ENCODE measurements around the gene METTL23.
"Not testable (repeated sequence)": the region's sequence is repeated elsewhere in the genome, so short reads cannot be mapped to it uniquely, and the experiment has no call there.

The METTL23 gene

DNA sequence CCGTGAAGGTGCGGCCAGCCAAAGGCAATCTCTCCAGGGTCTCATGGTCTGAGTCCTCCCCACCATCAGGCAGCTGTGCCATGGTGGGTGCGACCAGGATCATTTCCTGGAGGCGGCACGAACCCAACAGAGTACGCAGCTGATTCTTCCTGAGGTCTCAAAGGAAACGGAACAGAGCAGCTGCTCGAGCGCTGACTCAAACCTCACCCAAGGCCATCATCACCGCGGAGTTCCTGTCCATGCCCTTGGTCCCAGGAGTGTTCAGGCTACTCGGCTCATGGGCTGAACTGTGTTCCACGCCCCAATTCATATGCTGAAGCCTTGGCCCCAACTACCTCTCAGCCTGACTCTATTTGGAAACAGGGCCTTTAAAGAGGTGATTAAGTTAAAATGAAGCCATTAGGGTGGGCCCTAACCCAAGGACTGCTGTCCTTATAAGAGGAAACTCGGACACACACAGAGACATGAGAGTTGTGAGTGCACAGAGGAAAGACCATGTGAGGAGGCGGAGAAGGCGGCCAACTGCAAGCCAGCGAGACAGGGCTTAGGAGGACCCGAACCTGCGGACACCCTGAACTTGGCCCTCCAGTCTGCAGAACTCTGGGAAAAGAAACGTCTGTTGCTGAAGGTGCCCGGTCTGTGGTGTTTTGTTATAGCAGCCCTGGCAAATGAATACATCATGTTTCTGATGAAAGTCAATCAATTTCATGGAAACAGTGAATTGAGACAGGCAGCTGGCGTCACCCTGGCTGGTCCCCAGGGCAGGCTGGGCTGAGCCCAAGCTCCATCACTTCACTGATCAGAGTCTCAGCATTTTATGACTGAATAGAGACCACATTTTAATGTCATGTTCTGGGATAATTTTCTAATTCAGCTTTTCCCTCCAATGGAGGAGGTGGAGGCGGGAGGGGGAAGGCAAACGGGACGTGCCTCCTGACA lies 29.6 kb upstream of the METTL23 start:
- H3K4me2 ChIP-seq (ENCODE audit: low read length, poor library complexity, severe bottlenecking) = no peak overlapping the region
- H4K8ac ChIP-seq (ENCODE audit: low read length) = no peak overlapping the region
- 75% methylated on average over 24 of the region's 25 CpGs for WGBS

DNA sequence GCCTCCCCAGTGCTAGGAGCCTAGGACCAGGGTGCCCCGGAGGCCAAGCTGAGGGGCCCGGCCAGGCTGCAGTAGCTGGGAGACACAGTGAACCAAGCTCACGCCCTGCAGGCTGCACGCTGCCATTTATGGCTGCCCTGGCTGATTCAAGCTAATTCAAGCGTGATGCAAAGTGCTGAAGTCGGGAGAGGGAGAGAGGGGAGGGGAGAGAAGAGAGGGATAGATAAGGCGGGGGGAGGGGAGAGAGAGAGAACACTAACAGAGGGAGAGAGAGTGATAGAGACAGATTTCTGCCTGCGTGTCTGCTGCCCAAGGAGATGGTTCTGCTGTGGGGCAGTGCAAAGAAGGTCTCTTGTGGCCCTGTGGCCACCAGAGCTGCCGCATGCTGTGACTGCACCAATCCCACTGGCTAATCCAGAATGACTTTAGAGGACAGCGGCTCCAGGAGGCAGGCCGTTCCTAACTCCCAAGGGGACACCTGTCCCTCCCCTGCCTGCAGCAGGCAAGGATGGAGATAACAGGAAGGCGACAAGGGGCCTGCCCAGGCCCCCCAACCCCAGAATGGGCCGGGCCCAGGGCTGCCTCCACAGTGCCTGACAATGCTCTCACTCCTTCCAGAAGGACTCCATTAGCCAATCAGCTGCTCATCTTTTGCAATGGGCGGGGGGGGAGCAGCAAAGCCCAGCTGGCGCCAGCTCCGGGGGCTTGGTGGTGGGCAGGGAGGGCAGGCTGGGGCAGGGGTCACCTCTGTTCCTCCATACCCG lies 28.8 kb upstream of the METTL23 start:
- peak overlapping the region; percentile 69 for H3K9ac ChIP-seq (ENCODE audit: low read length)
- H4K8ac ChIP-seq (ENCODE audit: low read length) = peak overlapping the region; percentile 41
- peak overlapping the region in 1 of 2 experiments; percentile 32 for H3K4me3 ChIP-seq (ENCODE audit: insufficient read depth in 1 of 2, low read depth in 1 of 2, low read length in 2 of 2)
- H2BK12ac ChIP-seq (ENCODE audit: low read length in 2 of 2) = peak overlapping the region in 1 of 2 experiments; percentile 26
- peak overlapping the region in 1 of 2 experiments; percentile 44 for H3K18ac ChIP-seq (ENCODE audit: low read depth in 1 of 2, low read length in 2 of 2)
- peaks cover 62% of the 10 kb centered on the region for H3K4me1 ChIP-seq (ENCODE audit: control insufficient read depth, insufficient read depth, low read depth, low read length)
- no peak overlapping the region for H3K4me2 ChIP-seq (ENCODE audit: low read length, poor library complexity, severe bottlenecking)
- H3K27ac ChIP-seq (ENCODE audit: low read length, poor library complexity, severe bottlenecking) = peak overlapping the region; percentile 47
- no peak overlapping the region for H2BK5ac ChIP-seq (ENCODE audit: low read depth, low read length, poor library complexity, severe bottlenecking)
- no peak overlapping the region for H2AFZ ChIP-seq (ENCODE audit: low read depth, low read length)
- no peaks in the 10 kb centered on the region for H3K9me3 ChIP-seq (ENCODE audit: control insufficient read depth, low read length)
- peak overlapping the region; percentile 29 to 36 for H3K4ac ChIP-seq (ENCODE audit: low read depth in 1 of 2, low read length in 2 of 2)
- DNase-seq = peak; percentile 77
- no peak overlapping the region for H2BK120ac ChIP-seq (ENCODE audit: low read depth, low read length)
- no peak overlapping the region for H3K23ac ChIP-seq (ENCODE audit: low read length in 2 of 2)
- no peak overlapping the region for H2BK15ac ChIP-seq (ENCODE audit: low read depth, poor library complexity, severe bottlenecking)
- peaks cover 0 to 6% of the 10 kb centered on the region in 2 experiments for H3K36me3 ChIP-seq (ENCODE audit: control insufficient read depth in 1 of 2, insufficient read depth in 2 of 2, low read depth in 1 of 2, low read length in 2 of 2)
- no peaks in the 10 kb centered on the region for H3K27me3 ChIP-seq (ENCODE audit: control insufficient read depth in 1 of 2, insufficient read depth in 1 of 2, low read length in 2 of 2)
- H4K91ac ChIP-seq (ENCODE audit: low read length) = peak overlapping the region; percentile 24
- WGBS = 43% methylated on average over 17 of the region's 17 CpGs
- H3K14ac ChIP-seq (ENCODE audit: low read length in 2 of 2) = peak overlapping the region in 1 of 2 experiments; percentile 30
- peaks cover 4% of the 10 kb centered on the region for H3K79me1 ChIP-seq (replicated peaks; ENCODE audit: low read length, poor library complexity, severe bottlenecking)
- peak overlapping the region; percentile 46 for H2AK5ac ChIP-seq (ENCODE audit: low read length, severe bottlenecking)

More for the DNA sequence above, 29.6 kb upstream of the METTL23 start:
- Histone ChIP-seq H3K4ac (ENCODE audit: low read depth in 1 of 2, low read length in 2 of 2) (peak overlapping the region in 1 of 2 experiments; percentile 36), H3K27me3 (ENCODE audit: control insufficient read depth in 1 of 2, insufficient read depth in 1 of 2, low read length in 2 of 2) (no peaks in the 10 kb centered on the region), H2BK120ac (ENCODE audit: low read depth, low read length) (no peak overlapping the region), H3K4me3 (ENCODE audit: insufficient read depth in 1 of 2, low read depth in 1 of 2, low read length in 2 of 2) (peak overlapping the region in 1 of 2 experiments; percentile 32), H3K14ac (ENCODE audit: low read length in 2 of 2) (peak overlapping the region in 1 of 2 experiments; percentile 35), H3K9me3 (ENCODE audit: control insufficient read depth, low read length) (no peaks in the 10 kb centered on the region), H4K91ac (ENCODE audit: low read length) (peak overlapping the region; percentile 59), H3K18ac (ENCODE audit: low read depth in 1 of 2, low read length in 2 of 2) (peak overlapping the region; percentile 6 to 55), H3K23ac (ENCODE audit: low read length in 2 of 2) (no peak overlapping the region), H3K36me3 (ENCODE audit: control insufficient read depth in 1 of 2, insufficient read depth in 2 of 2, low read depth in 1 of 2, low read length in 2 of 2) (peaks cover 0 to 4% of the 10 kb centered on the region in 2 experiments), H2BK5ac (ENCODE audit: low read depth, low read length, poor library complexity, severe bottlenecking) (peak overlapping the region; percentile 20), H2BK15ac (ENCODE audit: low read depth, poor library complexity, severe bottlenecking) (peak overlapping the region; percentile 1), H3K9ac (ENCODE audit: low read length) (peak overlapping the region; percentile 69), H2AFZ (ENCODE audit: low read depth, low read length) (no peak overlapping the region), H3K79me1 (replicated peaks; ENCODE audit: low read length, poor library complexity, severe bottlenecking) (peaks cover 4% of the 10 kb centered on the region), H2BK12ac (ENCODE audit: low read length in 2 of 2) (peak overlapping the region; percentile 1 to 45), H3K4me1 (ENCODE audit: control insufficient read depth, insufficient read depth, low read depth, low read length) (peaks cover 60% of the 10 kb centered on the region), H2AK5ac (ENCODE audit: low read length, severe bottlenecking) (peak overlapping the region; percentile 78), H3K27ac (ENCODE audit: low read length, poor library complexity, severe bottlenecking) (peak overlapping the region; percentile 47)
- DNase-seq = peak; percentile 63

DNA sequence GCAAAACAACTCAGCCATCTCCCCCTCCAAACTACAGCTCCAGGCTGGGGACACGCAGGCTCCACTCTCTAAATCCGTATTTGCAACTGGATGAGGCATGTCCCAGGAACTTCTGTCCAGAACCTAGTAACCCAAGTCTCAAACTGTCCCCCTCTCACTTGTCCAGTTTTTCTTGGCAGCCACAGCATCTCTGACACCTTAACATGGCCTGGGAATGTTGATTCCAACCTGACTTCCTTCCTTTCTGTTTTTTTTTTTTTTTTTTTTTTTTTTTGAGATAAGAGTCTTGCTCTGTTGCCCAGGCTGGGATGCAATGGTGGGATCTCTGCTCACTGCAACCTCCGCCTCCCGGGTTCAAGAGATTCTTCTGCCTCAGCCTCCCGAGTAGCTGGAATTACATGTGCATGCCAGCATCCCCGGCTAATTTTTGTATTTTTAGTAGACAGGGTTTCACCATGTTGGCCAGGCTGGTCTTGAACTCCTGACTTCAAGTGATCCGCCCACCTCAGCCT lies 28.1 kb upstream of the METTL23 start:
- H2AFZ ChIP-seq (ENCODE audit: low read depth, low read length); H3K14ac ChIP-seq (ENCODE audit: low read length in 2 of 2); H4K91ac ChIP-seq (ENCODE audit: low read length); H2BK120ac ChIP-seq (ENCODE audit: low read depth, low read length); H2BK5ac ChIP-seq (ENCODE audit: low read depth, low read length, poor library complexity, severe bottlenecking); H2BK15ac ChIP-seq (ENCODE audit: low read depth, poor library complexity, severe bottlenecking); H3K27ac ChIP-seq (ENCODE audit: low read length, poor library complexity, severe bottlenecking); H3K23ac ChIP-seq (ENCODE audit: low read length in 2 of 2); H3K9me3 ChIP-seq (ENCODE audit: control insufficient read depth, low read length); H3K27me3 ChIP-seq (ENCODE audit: control insufficient read depth in 1 of 2, insufficient read depth in 1 of 2, low read length in 2 of 2); DNase-seq; H3K4me2 ChIP-seq (ENCODE audit: low read length, poor library complexity, severe bottlenecking); H2BK12ac ChIP-seq (ENCODE audit: low read length in 2 of 2); H3K9ac ChIP-seq (ENCODE audit: low read length); H3K79me1 ChIP-seq (replicated peaks; ENCODE audit: low read length, poor library complexity, severe bottlenecking); H3K4me3 ChIP-seq (ENCODE audit: insufficient read depth in 1 of 2, low read depth in 1 of 2, low read length in 2 of 2); H3K36me3 ChIP-seq (ENCODE audit: control insufficient read depth in 1 of 2, insufficient read depth in 2 of 2, low read depth in 1 of 2, low read length in 2 of 2): not testable (repeated sequence)
- H2AK5ac ChIP-seq (ENCODE audit: low read length, severe bottlenecking) = peak overlapping the region; percentile 46
- peaks cover 63% of the 10 kb centered on the region for H3K4me1 ChIP-seq (ENCODE audit: control insufficient read depth, insufficient read depth, low read depth, low read length)
- 96% methylated on average over 7 of the region's 7 CpGs for WGBS
- peak overlapping the region in 1 of 2 experiments; percentile 44 for H3K18ac ChIP-seq (ENCODE audit: low read depth in 1 of 2, low read length in 2 of 2)
- H4K8ac ChIP-seq (ENCODE audit: low read length) = peak overlapping the region; percentile 41
- peak overlapping the region in 1 of 2 experiments; percentile 29 for H3K4ac ChIP-seq (ENCODE audit: low read depth in 1 of 2, low read length in 2 of 2)
